ENCODE results near the gene HFE. TPM values are rescaled to one million over a fixed set of nuclear protein-coding genes. Genes with fewer than 3 reads are reported as not detected.
A peak's percentile ranks its signal among the peaks of the same experiment; 100 is the strongest.

HFE gene
- total and polyA plus RNA-seq, 10 of the 15 experiments (the other 5 are each of a cell fraction or from before 2014, with no cell fraction given): 0.52 to 5.9 (median 1.7) TPM

DNA sequence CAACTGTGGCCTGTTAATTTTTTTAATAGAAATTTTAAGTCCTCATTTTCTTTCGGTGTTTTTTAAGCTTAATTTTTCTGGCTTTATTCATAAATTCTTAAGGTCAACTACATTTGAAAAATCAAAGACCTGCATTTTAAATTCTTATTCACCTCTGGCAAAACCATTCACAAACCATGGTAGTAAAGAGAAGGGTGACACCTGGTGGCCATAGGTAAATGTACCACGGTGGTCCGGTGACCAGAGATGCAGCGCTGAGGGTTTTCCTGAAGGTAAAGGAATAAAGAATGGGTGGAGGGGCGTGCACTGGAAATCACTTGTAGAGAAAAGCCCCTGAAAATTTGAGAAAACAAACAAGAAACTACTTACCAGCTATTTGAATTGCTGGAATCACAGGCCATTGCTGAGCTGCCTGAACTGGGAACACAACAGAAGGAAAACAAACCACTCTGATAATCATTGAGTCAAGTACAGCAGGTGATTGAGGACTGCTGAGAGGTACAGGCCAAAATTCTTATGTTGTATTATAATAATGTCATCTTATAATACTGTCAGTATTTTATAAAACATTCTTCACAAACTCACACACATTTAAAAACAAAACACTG is 10.1 kb downstream of the HFE start:
- Histone ChIP-seq H3K4me3 (no peak overlapping the region), H3K27ac (ENCODE audit: control insufficient read depth, insufficient read depth) (no peak overlapping the region), H3K9ac (ENCODE audit: control insufficient read depth, insufficient read depth, low read length) (no peak overlapping the region), H3K4me1 (ENCODE audit: control insufficient read depth, insufficient read depth, low read length) (peaks cover 4% of the 10 kb centered on the region), H3K4me2 (ENCODE audit: control insufficient read depth, insufficient read depth) (no peak overlapping the region), H2AFZ (ENCODE audit: control insufficient read depth, low read depth, low read length) (no peak overlapping the region; the same call in 1 of the 2 replicates), H3K79me2 (ENCODE audit: control insufficient read depth, insufficient read depth, low read length) (no peaks in the 10 kb centered on the region), H3K36me3 (ENCODE audit: control insufficient read depth in 2 of 2, insufficient read depth in 2 of 2, low read length in 1 of 2) (no peaks in the 10 kb centered on the region), H3K27me3 (replicated peaks in 1 of 2; ENCODE audit: control insufficient read depth in 2 of 2, insufficient read depth in 2 of 2, low read length in 1 of 2) (no peaks in the 10 kb centered on the region), H4K20me1 (ENCODE audit: control insufficient read depth, insufficient read depth) (no peaks in the 10 kb centered on the region), H3K9me3 (replicated peaks; ENCODE audit: control insufficient read depth, insufficient read depth, low read length) (no peaks in the 10 kb centered on the region)
- RAD21 ChIA-PET (ENCODE audit: unreplicated experiment): interaction anchor here (0.9 to 13.3 kb wide), 11 partner anchors 10 to 71 kb away, joined by 3 to 286 read pairs (median 5); partner anchors contain the start of gene HFE
- POLR2A ChIA-PET: interaction anchor here (0.6 to 3.1 kb wide), 5 partner anchors 9 to 125 kb away, joined by 3 to 19 read pairs (median 4); no protein-coding TSS in a partner anchor
- CTCF ChIA-PET: interaction anchor here (0.6 to 21.0 kb wide), 22 partner anchors 9 to 280 kb away, joined by 3 to 897 read pairs (median 4); partner anchors contain the start of gene HFE
- SMC1A ChIA-PET (ENCODE audit: uncharacterized antibody, unreplicated experiment): interaction anchor here (0.7 to 16.4 kb wide), 12 partner anchors 10 to 309 kb away, joined by 3 to 645 read pairs (median 4); partner anchors contain the start of gene HFE
- WGBS (ENCODE audit: insufficient coverage, insufficient replicate concordance, low lambda C conversion rate, missing lambda C conversion rate): 0% methylated on average over 5 of the region's 5 CpGs
- no TSS peak for BruUV-seq (replicated peaks)
- ATAC-seq (peak; percentile 92), FAIRE-seq (peak; percentile 82), DNase-seq (ENCODE audit: low read depth, low spot score) (no peak)
- intact Hi-C loops (cut with micrococcal nuclease; ENCODE audit: unreplicated experiment): loop anchor here (1.0 kb wide), 1 partner anchor 31 kb away; no protein-coding TSS in a partner anchor
- in situ Hi-C loops (cut with MboI): no loop called here
- TF ChIP-seq YY1 (IDR thresholded peaks at IDR 0.05; ENCODE audit: low read depth, low read length) (peak; percentile 53; the same call in 1 of the 2 replicates), SMC3 (IDR thresholded peaks at IDR 0.05; ENCODE audit: borderline replicate concordance, low read length) (peak; percentile 92), ZNF24 (IDR thresholded peaks at IDR 0.05) (0 out of 2 replicates have a peak, but pooled peaks have one; percentile 23), ESRRA (IDR thresholded peaks at IDR 0.05; ENCODE audit: low read length) (0 out of 2 replicates have a peak, but pooled peaks have one; percentile 11), NBN (IDR thresholded peaks at IDR 0.05) (peak; percentile 38; the same call in 1 of the 2 replicates), RUNX3 (IDR thresholded peaks at IDR 0.05; ENCODE audit: low read length) (0 out of 2 replicates have a peak, but pooled peaks have one; percentile 31), RAD51 (IDR thresholded peaks at IDR 0.05) (0 out of 2 replicates have a peak, but pooled peaks have one; percentile 32), SMAD1 (IDR thresholded peaks at IDR 0.05; ENCODE audit: low read depth, partially characterized antibody) (no peak), CHD1 (IDR thresholded peaks at IDR 0.05; ENCODE audit: low read depth, low read length) (no peak), MTA3 (IDR thresholded peaks at IDR 0.05; ENCODE audit: borderline replicate concordance, low read length) (no peak), BCL11A (IDR thresholded peaks at IDR 0.05; ENCODE audit: low read depth, low read length) (no peak), POU2F2 (IDR thresholded peaks at IDR 0.05; ENCODE audit: borderline replicate concordance, low read depth, low read length) (peak; percentile 53; the same call in 1 of the 3 replicates), PAX5 (IDR thresholded peaks at IDR 0.05; ENCODE audit: borderline replicate concordance, low read depth, low read length) (no peak), GATAD2B (conservative IDR thresholded peaks at IDR 0.05; ENCODE audit: low read depth) (no peak)
- TF ChIP-seq, protein P1, sequence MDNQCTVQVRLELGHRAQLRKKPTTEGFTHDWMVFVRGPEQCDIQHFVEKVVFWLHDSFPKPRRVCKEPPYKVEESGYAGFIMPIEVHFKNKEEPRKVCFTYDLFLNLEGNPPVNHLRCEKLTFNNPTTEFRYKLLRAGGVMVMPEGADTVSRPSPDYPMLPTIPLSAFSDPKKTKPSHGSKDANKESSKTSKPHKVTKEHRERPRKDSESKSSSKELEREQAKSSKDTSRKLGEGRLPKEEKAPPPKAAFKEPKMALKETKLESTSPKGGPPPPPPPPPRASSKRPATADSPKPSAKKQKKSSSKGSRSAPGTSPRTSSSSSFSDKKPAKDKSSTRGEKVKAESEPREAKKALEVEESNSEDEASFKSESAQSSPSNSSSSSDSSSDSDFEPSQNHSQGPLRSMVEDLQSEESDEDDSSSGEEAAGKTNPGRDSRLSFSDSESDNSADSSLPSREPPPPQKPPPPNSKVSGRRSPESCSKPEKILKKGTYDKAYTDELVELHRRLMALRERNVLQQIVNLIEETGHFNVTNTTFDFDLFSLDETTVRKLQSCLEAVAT (IDR thresholded peaks at IDR 0.05): no peak
- TF ChIP-seq, protein P2, sequence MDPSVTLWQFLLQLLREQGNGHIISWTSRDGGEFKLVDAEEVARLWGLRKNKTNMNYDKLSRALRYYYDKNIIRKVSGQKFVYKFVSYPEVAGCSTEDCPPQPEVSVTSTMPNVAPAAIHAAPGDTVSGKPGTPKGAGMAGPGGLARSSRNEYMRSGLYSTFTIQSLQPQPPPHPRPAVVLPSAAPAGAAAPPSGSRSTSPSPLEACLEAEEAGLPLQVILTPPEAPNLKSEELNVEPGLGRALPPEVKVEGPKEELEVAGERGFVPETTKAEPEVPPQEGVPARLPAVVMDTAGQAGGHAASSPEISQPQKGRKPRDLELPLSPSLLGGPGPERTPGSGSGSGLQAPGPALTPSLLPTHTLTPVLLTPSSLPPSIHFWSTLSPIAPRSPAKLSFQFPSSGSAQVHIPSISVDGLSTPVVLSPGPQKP (IDR thresholded peaks at IDR 0.05; ENCODE audit: low read depth, low read length): no peak
- TF ChIP-seq, protein P3, sequence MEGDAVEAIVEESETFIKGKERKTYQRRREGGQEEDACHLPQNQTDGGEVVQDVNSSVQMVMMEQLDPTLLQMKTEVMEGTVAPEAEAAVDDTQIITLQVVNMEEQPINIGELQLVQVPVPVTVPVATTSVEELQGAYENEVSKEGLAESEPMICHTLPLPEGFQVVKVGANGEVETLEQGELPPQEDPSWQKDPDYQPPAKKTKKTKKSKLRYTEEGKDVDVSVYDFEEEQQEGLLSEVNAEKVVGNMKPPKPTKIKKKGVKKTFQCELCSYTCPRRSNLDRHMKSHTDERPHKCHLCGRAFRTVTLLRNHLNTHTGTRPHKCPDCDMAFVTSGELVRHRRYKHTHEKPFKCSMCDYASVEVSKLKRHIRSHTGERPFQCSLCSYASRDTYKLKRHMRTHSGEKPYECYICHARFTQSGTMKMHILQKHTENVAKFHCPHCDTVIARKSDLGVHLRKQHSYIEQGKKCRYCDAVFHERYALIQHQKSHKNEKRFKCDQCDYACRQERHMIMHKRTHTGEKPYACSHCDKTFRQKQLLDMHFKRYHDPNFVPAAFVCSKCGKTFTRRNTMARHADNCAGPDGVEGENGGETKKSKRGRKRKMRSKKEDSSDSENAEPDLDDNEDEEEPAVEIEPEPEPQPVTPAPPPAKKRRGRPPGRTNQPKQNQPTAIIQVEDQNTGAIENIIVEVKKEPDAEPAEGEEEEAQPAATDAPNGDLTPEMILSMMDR (IDR thresholded peaks at IDR 0.05 in 2 of 3, conservative IDR thresholded peaks at IDR 0.05 in 1 of 3; ENCODE audit: control insufficient read depth in 2 of 3, extremely low read depth in 1 of 3, insufficient read depth in 1 of 3, low read depth in 3 of 3, low read length in 3 of 3): peak; percentile 54 to 82 (median 65); a peak in 5 of 6 replicates

Measured in GM12878 (cell line).